Tibial nerve (tissue), 4 donors: Measurements from ENCODE around the gene MINDY4. TPM values are rescaled to one million over a fixed set of nuclear protein-coding genes. Genes with fewer than 3 reads are reported as not detected.

Source experiments
- DNase-seq, 2 donors: peaks; one replicate each; pipeline ENCODE4 v3.0.0-alpha.2; 2019; ENCODE audit warnings: low spot score in 2 of 2
- H3K27ac ChIP-seq, 4 donors: fragments of 200-600 bp; sonication (generic) in 3 of 4; one replicate each; pipeline ENCODE4 v1.5.1; 2017 to 2019; ENCODE audit warnings: mild to moderate bottlenecking in 1 of 4
- H3K27me3 ChIP-seq, 2 donors: fragments of 200-600 bp; sonication (generic) in 1 of 2; one replicate each; pipeline versions ENCODE4 v1.5.1 to v1.6.0; 2017 to 2019
- H3K36me3 ChIP-seq, 3 donors: fragments of 200-600 bp; sonication (generic); one replicate each; pipeline ENCODE4 v1.5.1; 2018 to 2019
- H3K4me1 ChIP-seq, 4 donors: fragments of 200-600 bp; sonication (generic) in 3 of 4; one replicate each; pipeline ENCODE4 v1.5.1; 2017 to 2019
- H3K4me3 ChIP-seq, 4 donors: fragments of 200-600 bp; sonication (generic) in 3 of 4; one replicate each; pipeline ENCODE4 v1.5.1; 2017 to 2019; ENCODE audit warnings: mild to moderate bottlenecking in 1 of 4, moderate library complexity in 1 of 4
- H3K9me3 ChIP-seq, 4 donors: fragments of 200-600 bp; sonication (generic) in 3 of 4; one replicate each; pipeline ENCODE4 v1.5.1; 2017 to 2019
- CTCF ChIP-seq, 5 experiments: fragments of 200-600 bp in 3 of 5; fragments of 450-650 bp in 2 of 5; sonication (generic) in 3 of 5; IDR thresholded peaks; one replicate each; pipeline ENCODE4 v1.5.1; 2016 to 2019; ENCODE audit warnings: antibody characterized with exemption in 5 of 5, mild to moderate bottlenecking in 3 of 5, moderate library complexity in 2 of 5
- EP300 ChIP-seq, 2 donors: sonication (generic); formaldehyde crosslinking; IDR thresholded peaks; one replicate each; pipeline ENCODE4 v1.6.1; 2017; ENCODE audit warnings: antibody characterized with exemption in 2 of 2, mild to moderate bottlenecking in 1 of 2
- POLR2A ChIP-seq, 2 donors: fragments of 450-650 bp; IDR thresholded peaks; one replicate each; pipeline ENCODE4 v1.6.1; 2017; ENCODE audit warnings: antibody characterized with exemption in 2 of 2, mild to moderate bottlenecking in 2 of 2, moderate library complexity in 2 of 2
- WGBS, 2 donors: methylation state at CpG; one replicate each; pipeline ENCODE4 v1.1.5; 2018; 5-methylcytosine and 5-hydroxymethylcytosine counted together
- total RNA-seq, 4 donors: library from RNA; depleted of rRNA; stranded (reverse); fragments of >200 nt; gene quantifications; one replicate each; pipeline ENCODE4 v1.1.0, GENCODE V29; 2016

MINDY4 gene
- total RNA-seq, 4 donors from 2014 or later, result 17.1 to 21.6 (median 19.9) TPM

GRCh38 chr7:30745261-30745941 lies 25.8 kb upstream of the MINDY4 start:
- no peaks in the 10 kb centered on the region for H3K27me3 ChIP-seq

GRCh38 chr7:30750010-30750409 lies 21.2 kb upstream of the MINDY4 start:
- Histone ChIP-seq H3K4me3 (no peak overlapping the region), H3K27me3 (no peaks in the 10 kb centered on the region), H3K27ac (peak overlapping the region in 2 of 4 donors; percentile 74 to 84), H3K4me1 (peaks cover 0 to 42% (median 13%) of the 10 kb centered on the region in 4 donors), H3K36me3 (no peaks in the 10 kb centered on the region), H3K9me3 (no peaks in the 10 kb centered on the region)
- TF ChIP-seq EP300 (IDR thresholded peaks at IDR 0.05) (no peak), CTCF (IDR thresholded peaks at IDR 0.05) (no peak), POLR2A (IDR thresholded peaks at IDR 0.05) (no peak)
- 91 to 92% methylated on average over 2 of the region's 2 CpGs for WGBS, 2 donors
- DNase-seq, result no peak

More at GRCh38 chr7:30745261-30745941, 25.8 kb upstream of the MINDY4 start:
- Histone ChIP-seq H3K36me3 (no peaks in the 10 kb centered on the region), H3K4me1 (peaks cover 0 to 17% (median 1%) of the 10 kb centered on the region in 4 donors), H3K9me3 (no peaks in the 10 kb centered on the region), H3K4me3 (no peak overlapping the region), H3K27ac (peak overlapping the region in 2 of 4 donors; percentile 22 to 49)
- no peak for DNase-seq
- TF ChIP-seq POLR2A (IDR thresholded peaks at IDR 0.05) (no peak), EP300 (IDR thresholded peaks at IDR 0.05) (no peak), CTCF (IDR thresholded peaks at IDR 0.05) (no peak)
- 45 to 56% methylated on average over 6 of the region's 6 CpGs for WGBS, 2 donors

GRCh38 chr7:30750683-30751650 lies 20.2 kb upstream of the MINDY4 start:
- Histone ChIP-seq H3K9me3 (no peaks in the 10 kb centered on the region), H3K27ac (peak overlapping the region; percentile 19 to 84 (median 70)), H3K4me3 (peak overlapping the region in 1 of 4 donors; percentile 48), H3K36me3 (no peaks in the 10 kb centered on the region), H3K4me1 (peaks cover 0 to 42% (median 13%) of the 10 kb centered on the region in 4 donors), H3K27me3 (no peaks in the 10 kb centered on the region)
- TF ChIP-seq CTCF (IDR thresholded peaks at IDR 0.05), result no peak
- TF ChIP-seq EP300 (IDR thresholded peaks at IDR 0.05), result peak in 1 of 2 donors; percentile 62
- 32 to 36% methylated on average over 16 of the region's 16 CpGs for WGBS, 2 donors
- peak; percentile 54 to 68 for DNase-seq

- Histone ChIP-seq H3K36me3 (no peaks in the 10 kb centered on the region), H3K27me3 (no peaks in the 10 kb centered on the region), H3K9me3 (no peaks in the 10 kb centered on the region), H3K4me3 (peak within 1 kb of the TSS in 3 of 4 donors; percentile 17 to 48 (median 26)), H3K27ac (peak within 1 kb of the TSS; percentile 19 to 84 (median 70)), H3K4me1 (peaks cover 0 to 46% (median 14%) of the 10 kb centered on the region in 4 donors)
- WGBS, 2 donors, result 43 to 48% methylated on average over 2 to 6 of the region's 6 CpGs
- DNase-seq, result peak in 1 of 2 donors; percentile 55
- TF ChIP-seq EP300 (IDR thresholded peaks at IDR 0.05), result no peak
- TF ChIP-seq POLR2A (IDR thresholded peaks at IDR 0.05), result no peak
Observed at GRCh38 chr7:30751696-30752273, 19.4 kb upstream of the MINDY4 start, which contains the start of gene INMT. Gene INMT (plus strand): TSS chr7:30752135. CDS start chr7:30752151, 16 bp downstream.

GRCh38 chr7:30752484-30752883 lies 18.7 kb upstream of the MINDY4 start:
- no peak for DNase-seq
- no peak for TF ChIP-seq POLR2A (IDR thresholded peaks at IDR 0.05)
- no peak for TF ChIP-seq CTCF (IDR thresholded peaks at IDR 0.05)
- no peak for TF ChIP-seq EP300 (IDR thresholded peaks at IDR 0.05)
- H3K9me3 ChIP-seq, result no peaks in the 10 kb centered on the region
- no peaks in the 10 kb centered on the region for H3K27me3 ChIP-seq
- WGBS, 2 donors, result 60 to 63% methylated on average over 2 to 5 of the region's 6 CpGs
- H3K36me3 ChIP-seq, result no peaks in the 10 kb centered on the region
- peak overlapping the region in 3 of 4 donors; percentile 17 to 48 (median 26) for H3K4me3 ChIP-seq
- peak overlapping the region in 3 of 4 donors; percentile 66 to 84 (median 74) for H3K27ac ChIP-seq
- peaks cover 0 to 53% (median 15%) of the 10 kb centered on the region in 4 donors for H3K4me1 ChIP-seq
